ENCODE data around the gene POLR1E. TPM values are rescaled to one million over a fixed set of nuclear protein-coding genes. Genes with fewer than 3 reads are reported as not detected.

POLR1E gene
- total and polyA plus RNA-seq, 2 donors (not counting 3 experiments of a cell fraction or from before 2014, with no cell fraction given): 9.0 to 21.2 TPM

- Histone ChIP-seq H3K4me1 (ENCODE audit: control insufficient read depth, extremely low read depth, insufficient read depth, low read length) (no peaks in the 10 kb centered on the region), H3K9ac (replicated peaks; ENCODE audit: extremely low read depth, insufficient read depth, low read length) (no peak overlapping the region), H3K27ac (ENCODE audit: insufficient read depth, low read depth, low read length) (no peak overlapping the region), H3K79me2 (ENCODE audit: control insufficient read depth, insufficient read depth, low read length) (no peaks in the 10 kb centered on the region), H3K9me1 (replicated peaks; ENCODE audit: control insufficient read depth, extremely low read depth, insufficient read depth, low read length) (no peaks in the 10 kb centered on the region), H3K4me2 (ENCODE audit: insufficient read depth, low read length) (no peak overlapping the region), H3K9me3 (replicated peaks; ENCODE audit: control insufficient read depth, insufficient read depth, low read length) (no peaks in the 10 kb centered on the region), H3K36me3 (ENCODE audit: control insufficient read depth in 2 of 2, extremely low read depth in 1 of 2, insufficient read depth in 2 of 2, low read length in 2 of 2) (peaks cover 2 to 25% of the 10 kb centered on the region in 2 experiments), H2AFZ (ENCODE audit: low read depth, low read length) (no peak overlapping the region), H3K4me3 (replicated peaks in 1 of 3; ENCODE audit: insufficient read depth in 1 of 3, low read depth in 1 of 3, low read length in 3 of 3) (no peak overlapping the region), H4K20me1 (replicated peaks; ENCODE audit: control insufficient read depth, extremely low read depth, insufficient read depth, low read length) (no peaks in the 10 kb centered on the region), H3K27me3 (ENCODE audit: control insufficient read depth in 2 of 2, insufficient read depth in 2 of 2, low read length in 2 of 2) (no peaks in the 10 kb centered on the region)
- dilution Hi-C loops (cut with MboI; ENCODE audit: extremely low pct_ligation_motif_present, low sequenced_read_pairs): no loop called here
- intact Hi-C loops (cut with micrococcal nuclease): no loop called here
- DNase-seq (ENCODE audit: low read depth, low spot score) (no peak), FAIRE-seq (no peak)
- BruUV-seq (replicated peaks): no TSS peak
- ChIA-PET POLR2A (no interaction called here), CTCF (no interaction called here)
- TF ChIP-seq EZH2 (IDR thresholded peaks at IDR 0.05; ENCODE audit: borderline replicate concordance, low read depth, low read length, severe bottlenecking): no peak
- no peak for TF ChIP-seq POLR2AphosphoS5 (IDR thresholded peaks at IDR 0.05; ENCODE audit: insufficient read depth, low read depth, low read length)
- TF ChIP-seq MAX (IDR thresholded peaks at IDR 0.05; ENCODE audit: insufficient read depth, insufficient read length): no peak
- no peak for TF ChIP-seq MYC (IDR thresholded peaks at IDR 0.05; ENCODE audit: low read depth, low read length)
- TF ChIP-seq POLR2A (IDR thresholded peaks at IDR 0.05; ENCODE audit: low read depth, low read length): no peak
- no peak for TF ChIP-seq FOS (IDR thresholded peaks at IDR 0.05; ENCODE audit: borderline replicate concordance, insufficient read depth, low read length)
- no peak for TF ChIP-seq GATA2 (IDR thresholded peaks at IDR 0.05; ENCODE audit: insufficient read depth, insufficient read length, low read depth, low read length)
- no peak for TF ChIP-seq CTCF (IDR thresholded peaks at IDR 0.05; ENCODE audit: extremely low read depth in 1 of 2, insufficient read depth in 1 of 2, low read depth in 1 of 2, low read length in 2 of 2)
- TF ChIP-seq JUN (IDR thresholded peaks at IDR 0.05; ENCODE audit: borderline replicate concordance, insufficient read depth, insufficient read length, low read depth): no peak
These were observed 37.2 kb downstream of the POLR1E start for GRCh38 chr9:37522971-37523370.
